Stomach (tissue), 4 donors: ENCODE results near the gene OR9Q2.

Experiments
- EP300 ChIP-seq: sonication (generic); formaldehyde crosslinking; IDR thresholded peaks from one replicate; pipeline ENCODE4 v1.6.1; 2017; ENCODE audit warnings: antibody characterized with exemption
- POLR2A ChIP-seq, 4 donors: fragments of 450-650 bp; IDR thresholded peaks; one replicate each; pipeline ENCODE4 v1.6.1; 2016; ENCODE audit warnings: antibody characterized with exemption in 4 of 4, control low read depth in 2 of 4, mild to moderate bottlenecking in 1 of 4, moderate library complexity in 1 of 4
- POLR2AphosphoS5 ChIP-seq, 3 donors: sonication (generic); formaldehyde crosslinking; IDR thresholded peaks; one replicate each; pipeline ENCODE4 v1.6.1; 2016; ENCODE audit warnings: antibody characterized with exemption in 3 of 3
- TF ChIP-seq, protein P1 (sequence below), 7 experiments: fragments of 450-650 bp in 4 of 7; fragments of 200-600 bp in 3 of 7; sonication (generic) in 3 of 7; IDR thresholded peaks; one replicate each; pipeline ENCODE4 v1.5.1; 2016 to 2019; ENCODE audit warnings: antibody characterized with exemption in 7 of 7, control low read depth in 2 of 7, mild to moderate bottlenecking in 1 of 7

DNA sequence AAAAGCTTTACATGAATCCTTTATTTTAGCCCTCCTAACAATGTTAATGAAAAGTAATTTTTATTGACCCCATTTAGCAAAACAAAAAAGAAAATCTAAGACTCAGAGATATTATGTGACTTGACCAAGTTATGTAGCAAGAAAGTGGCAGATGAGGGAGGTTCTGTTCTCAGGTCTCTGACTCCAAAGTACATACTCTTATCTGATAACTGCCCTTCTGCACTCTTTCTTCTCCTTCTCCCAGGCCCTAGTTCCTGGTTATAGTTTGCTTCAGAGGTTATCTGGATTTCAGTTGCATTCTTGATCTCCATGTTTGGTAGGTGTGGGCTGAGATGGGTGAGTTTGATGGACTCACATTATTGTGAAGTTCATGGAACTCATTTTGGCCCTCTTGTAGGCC, 4.5 kb downstream of the OR9Q2 start:
- TF ChIP-seq, protein P1, sequence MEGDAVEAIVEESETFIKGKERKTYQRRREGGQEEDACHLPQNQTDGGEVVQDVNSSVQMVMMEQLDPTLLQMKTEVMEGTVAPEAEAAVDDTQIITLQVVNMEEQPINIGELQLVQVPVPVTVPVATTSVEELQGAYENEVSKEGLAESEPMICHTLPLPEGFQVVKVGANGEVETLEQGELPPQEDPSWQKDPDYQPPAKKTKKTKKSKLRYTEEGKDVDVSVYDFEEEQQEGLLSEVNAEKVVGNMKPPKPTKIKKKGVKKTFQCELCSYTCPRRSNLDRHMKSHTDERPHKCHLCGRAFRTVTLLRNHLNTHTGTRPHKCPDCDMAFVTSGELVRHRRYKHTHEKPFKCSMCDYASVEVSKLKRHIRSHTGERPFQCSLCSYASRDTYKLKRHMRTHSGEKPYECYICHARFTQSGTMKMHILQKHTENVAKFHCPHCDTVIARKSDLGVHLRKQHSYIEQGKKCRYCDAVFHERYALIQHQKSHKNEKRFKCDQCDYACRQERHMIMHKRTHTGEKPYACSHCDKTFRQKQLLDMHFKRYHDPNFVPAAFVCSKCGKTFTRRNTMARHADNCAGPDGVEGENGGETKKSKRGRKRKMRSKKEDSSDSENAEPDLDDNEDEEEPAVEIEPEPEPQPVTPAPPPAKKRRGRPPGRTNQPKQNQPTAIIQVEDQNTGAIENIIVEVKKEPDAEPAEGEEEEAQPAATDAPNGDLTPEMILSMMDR (IDR thresholded peaks at IDR 0.05): no peak
- TF ChIP-seq POLR2AphosphoS5 (IDR thresholded peaks at IDR 0.05) (no peak), POLR2A (IDR thresholded peaks at IDR 0.05) (no peak), EP300 (no peak)
